ENCODE data around the gene DHRS1. TPM values are rescaled to one million over a fixed set of nuclear protein-coding genes. Genes with fewer than 3 reads are reported as not detected.

DHRS1 gene
- total RNA-seq, 2 experiments from 2014 or later: 14.7 to 14.9 TPM

DNA sequence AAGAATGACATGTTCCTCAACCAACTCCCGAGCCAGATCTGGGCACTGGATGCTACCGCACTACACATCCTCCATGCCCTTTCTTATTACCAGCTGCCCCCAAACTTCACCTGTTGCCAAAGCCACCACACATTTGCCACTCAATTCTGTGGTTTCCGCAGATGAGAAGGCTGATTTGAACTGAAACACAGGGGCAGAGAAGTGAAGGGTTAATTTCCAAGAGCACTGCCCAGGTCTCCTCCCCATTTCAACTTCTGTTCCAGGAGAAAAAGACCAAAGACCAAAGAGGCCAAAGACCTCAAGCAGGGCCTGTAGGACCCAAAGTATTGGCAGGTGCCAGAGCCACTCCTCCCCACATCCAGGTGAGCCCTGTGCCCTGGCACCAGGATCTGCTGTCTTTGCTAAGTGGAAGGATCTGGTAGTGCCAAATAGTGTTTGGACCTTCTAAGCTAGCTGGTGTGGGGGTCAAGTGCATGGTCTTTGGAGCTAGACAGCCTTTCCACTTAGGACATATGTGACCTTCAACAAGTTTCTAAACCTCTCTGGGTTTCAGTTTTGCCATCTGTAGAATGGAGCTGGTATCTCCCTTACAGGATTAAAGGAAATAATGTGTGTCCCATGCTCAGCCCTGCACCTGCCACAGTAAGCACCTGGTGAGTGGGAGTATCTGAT is 8.0 kb downstream of the DHRS1 start:
- peaks cover 34% of the 10 kb centered on the region for H3K4me1 Mint-ChIP-seq (ENCODE audit: low read depth)
- intact Hi-C loops (cut with micrococcal nuclease): no loop called here
- H3K4me3 Mint-ChIP-seq: no peak overlapping the region
- CTCF ChIA-PET: interaction anchor here (0.6 to 5.2 kb wide), 10 partner anchors 11 to 140 kb away, joined by 3 to 57 read pairs (median 12); partner anchors contain the start of genes CIDEB, LTB4R2, MDP1 and TINF2
- H3K27ac Mint-ChIP-seq: no peak overlapping the region
- H3K27me3 Mint-ChIP-seq: peaks cover 2% of the 10 kb centered on the region
- POLR2A ChIA-PET: interaction anchor here (1.2 to 1.6 kb wide), 2 partner anchors 44 to 49 kb away, joined by 4 to 7 read pairs; partner anchors contain the start of gene TINF2
- no peak for DNase-seq
- no peaks in the 10 kb centered on the region for H3K9me3 Mint-ChIP-seq
- peaks cover 31% of the 10 kb centered on the region for H3K36me3 Mint-ChIP-seq

DNA sequence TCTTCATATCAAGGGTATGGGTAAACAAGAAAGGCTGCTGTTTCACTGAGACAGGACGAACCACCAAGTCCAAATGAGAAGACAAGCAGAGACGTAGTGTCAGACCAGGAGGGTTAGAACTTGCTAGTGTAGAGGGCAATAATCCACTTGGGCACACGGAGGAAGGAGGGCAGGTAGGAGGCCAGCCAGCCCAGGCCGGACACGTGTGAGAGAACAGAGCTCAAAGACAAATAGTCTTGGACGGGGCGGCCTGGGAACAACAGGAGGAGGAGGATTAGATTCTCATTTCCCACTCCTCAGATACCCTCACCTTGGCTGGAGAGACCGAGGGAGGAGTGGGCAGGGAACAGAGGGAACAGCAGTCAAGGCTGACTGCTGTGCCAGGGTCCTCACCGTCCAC is 8.8 kb downstream of the DHRS1 start:
- Mint-ChIP-seq H3K27ac (no peak overlapping the region), H3K4me3 (no peak overlapping the region), H3K36me3 (peaks cover 25% of the 10 kb centered on the region), H3K27me3 (peaks cover 2% of the 10 kb centered on the region), H3K9me3 (no peaks in the 10 kb centered on the region), H3K4me1 (ENCODE audit: low read depth) (peaks cover 26% of the 10 kb centered on the region)
- DNase-seq: no peak
- POLR2A ChIA-PET: interaction anchor here (1.1 to 1.5 kb wide), 5 partner anchors 10 to 139 kb away, joined by 3 to 7 read pairs (median 4); partner anchors contain the start of genes CBLN3, CHMP4A, KHNYN and MDP1
- intact Hi-C loops (cut with micrococcal nuclease): no loop called here
- CTCF ChIA-PET: interaction anchor here (1.0 to 5.2 kb wide), 10 partner anchors 8 to 182 kb away, joined by 3 to 57 read pairs (median 12); partner anchors contain the start of genes CIDEB, DHRS1, NOP9 and RABGGTA

DNA sequence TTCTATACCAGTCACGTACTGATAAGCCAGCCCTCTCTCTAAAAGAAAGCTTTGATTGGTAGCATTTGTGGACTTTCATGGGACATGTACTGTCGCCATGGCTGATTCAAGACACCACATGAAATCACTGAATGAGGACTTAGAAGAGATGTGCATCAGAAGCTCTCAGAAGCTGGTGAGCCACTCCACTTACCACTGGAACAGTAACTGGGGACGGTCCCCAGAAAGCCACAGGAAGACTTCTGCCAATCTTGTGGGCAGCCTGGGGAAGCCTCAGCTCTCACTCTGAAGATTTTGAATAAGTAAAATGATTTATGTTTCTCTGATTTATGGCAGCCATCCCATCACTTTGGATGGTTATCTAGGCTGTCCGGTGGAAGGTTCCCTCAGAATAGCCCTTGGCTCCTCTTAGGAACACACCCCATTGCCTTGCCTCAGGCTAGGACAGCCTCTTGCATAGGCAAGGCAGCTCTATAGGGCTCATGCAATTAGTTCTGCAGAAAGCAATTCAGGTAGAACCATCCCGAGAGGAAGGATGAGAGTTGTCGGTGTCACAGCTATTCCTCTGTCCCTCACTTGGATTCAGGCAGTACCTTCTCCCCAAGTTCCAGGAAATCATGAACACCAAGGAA is 9.8 kb downstream of the DHRS1 start:
- DNase-seq: peak; percentile 90
- Mint-ChIP-seq H3K27ac (peak overlapping the region; percentile 8), H3K9me3 (no peaks in the 10 kb centered on the region), H3K27me3 (peaks cover 2% of the 10 kb centered on the region), H3K4me1 (ENCODE audit: low read depth) (peaks cover 25% of the 10 kb centered on the region), H3K36me3 (peaks cover 22% of the 10 kb centered on the region), H3K4me3 (no peak overlapping the region)
- CTCF ChIA-PET: interaction anchor here (1.0 to 5.2 kb wide), 12 partner anchors 9 to 181 kb away, joined by 3 to 57 read pairs (median 10); partner anchors contain the start of genes CIDEB, DHRS1, NOP9 and RABGGTA
- POLR2A ChIA-PET: interaction anchor here (0.8 to 2.1 kb wide), 11 partner anchors 9 to 143 kb away, joined by 3 to 15 read pairs (median 3); partner anchors contain the start of genes CBLN3, CHMP4A, KHNYN and MDP1
- intact Hi-C loops (cut with micrococcal nuclease): loop anchor here (1.0 to 2.0 kb wide), 4 partner anchors 8 to 47 kb away; partner anchors contain the start of gene TINF2

DNA sequence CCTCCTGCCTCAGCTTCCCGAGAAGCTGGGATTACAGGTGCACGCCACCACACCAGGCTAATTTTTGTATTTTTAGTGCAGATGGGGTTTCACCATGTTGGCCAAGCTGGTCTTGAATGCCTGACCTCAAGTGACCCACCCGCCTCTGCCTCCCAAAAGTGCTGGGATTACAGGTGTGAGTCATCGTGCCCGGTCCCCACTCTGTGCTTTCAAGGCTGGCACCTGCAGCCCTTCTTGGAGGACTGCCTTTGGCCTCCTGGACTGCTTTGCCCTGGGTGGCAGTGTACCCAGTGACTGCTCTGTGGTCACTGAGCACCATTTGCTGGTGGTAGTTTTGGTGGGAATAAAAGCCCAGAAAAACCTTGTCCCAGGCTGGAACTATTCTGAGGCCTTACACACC is 12.6 kb downstream of the DHRS1 start:
- intact Hi-C loops (cut with micrococcal nuclease): no loop called here
- Mint-ChIP-seq H3K27me3 (peaks cover 2% of the 10 kb centered on the region), H3K36me3 (peaks cover 19% of the 10 kb centered on the region), H3K9me3 (no peaks in the 10 kb centered on the region), H3K4me3 (no peak overlapping the region), H3K4me1 (ENCODE audit: low read depth) (peaks cover 25% of the 10 kb centered on the region), H3K27ac (no peak overlapping the region)
- ChIA-PET CTCF (interaction anchor here (1.0 kb wide), 1 partner anchor 44 kb away, joined by 3 read pairs; no protein-coding TSS in a partner anchor), POLR2A (no interaction called here)
- DNase-seq: no peak

DNA sequence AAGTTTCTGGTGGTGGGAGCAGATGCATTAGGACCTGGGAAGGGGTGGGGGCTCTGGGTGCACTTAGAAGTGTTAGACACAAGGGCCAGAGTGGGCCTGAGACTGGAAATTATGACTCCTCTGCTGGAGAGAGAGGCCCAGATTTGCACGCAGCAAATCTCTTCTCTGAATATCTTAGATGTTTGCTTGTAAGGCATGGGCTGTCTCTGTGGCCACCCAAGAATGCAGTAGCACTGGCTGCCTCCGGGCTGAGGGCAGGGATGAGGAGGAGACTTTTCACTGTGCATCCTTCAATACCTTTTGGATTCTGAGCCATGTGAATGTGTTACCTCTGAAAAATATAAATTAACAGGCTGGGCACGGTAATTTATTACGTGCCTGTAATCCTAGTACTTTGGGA is 14.2 kb downstream of the DHRS1 start:
- intact Hi-C loops (cut with micrococcal nuclease): no loop called here
- Mint-ChIP-seq H3K4me3 (no peak overlapping the region), H3K36me3 (peaks cover 5% of the 10 kb centered on the region), H3K27me3 (no peaks in the 10 kb centered on the region), H3K9me3 (no peaks in the 10 kb centered on the region), H3K4me1 (ENCODE audit: low read depth) (peaks cover 20% of the 10 kb centered on the region), H3K27ac (no peak overlapping the region)
- CTCF ChIA-PET: interaction anchor here (6.7 kb wide), 1 partner anchor 13 kb away, joined by 66 read pairs; the partner anchor contains the start of genes DHRS1 and NOP9
- no peak for DNase-seq
- POLR2A ChIA-PET: no interaction called here

DNA sequence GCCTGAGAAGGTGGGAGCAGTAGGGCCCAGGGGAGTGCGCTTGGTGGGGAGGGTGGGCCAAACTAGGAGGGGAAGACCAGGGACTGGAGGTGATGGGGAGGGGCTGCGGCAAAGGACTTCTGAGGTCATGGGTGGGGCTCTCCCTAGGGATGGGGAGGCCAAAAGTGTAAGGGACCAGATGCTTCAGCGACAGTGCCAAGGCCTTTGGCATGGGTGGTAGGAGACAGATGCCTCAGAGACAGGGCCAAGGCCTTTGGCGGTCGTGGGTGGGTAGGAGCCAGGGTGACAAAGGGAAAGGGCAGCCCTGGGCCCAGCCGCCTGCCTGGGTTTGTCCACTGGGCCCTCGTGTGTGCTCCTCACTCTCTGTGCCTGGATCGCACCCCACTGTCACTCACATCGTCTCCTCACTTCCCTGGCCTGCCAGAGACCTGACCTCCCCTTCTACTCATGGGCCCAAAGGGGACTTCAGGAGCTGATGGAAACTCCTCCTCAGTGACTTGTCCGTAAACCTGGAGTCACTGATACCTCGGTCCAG is 15.0 kb downstream of the DHRS1 start:
- H3K9me3 Mint-ChIP-seq: no peaks in the 10 kb centered on the region
- ChIA-PET POLR2A (no interaction called here), CTCF (interaction anchor here (6.7 kb wide), 1 partner anchor 14 kb away, joined by 66 read pairs; the partner anchor contains the start of genes DHRS1 and NOP9)
- H3K4me3 Mint-ChIP-seq: no peak overlapping the region
- peaks cover 20% of the 10 kb centered on the region for H3K4me1 Mint-ChIP-seq (ENCODE audit: low read depth)
- intact Hi-C loops (cut with micrococcal nuclease): no loop called here
- no peak for DNase-seq
- no peak overlapping the region for H3K27ac Mint-ChIP-seq
- no peaks in the 10 kb centered on the region for H3K27me3 Mint-ChIP-seq
- peaks cover 3% of the 10 kb centered on the region for H3K36me3 Mint-ChIP-seq

DNA sequence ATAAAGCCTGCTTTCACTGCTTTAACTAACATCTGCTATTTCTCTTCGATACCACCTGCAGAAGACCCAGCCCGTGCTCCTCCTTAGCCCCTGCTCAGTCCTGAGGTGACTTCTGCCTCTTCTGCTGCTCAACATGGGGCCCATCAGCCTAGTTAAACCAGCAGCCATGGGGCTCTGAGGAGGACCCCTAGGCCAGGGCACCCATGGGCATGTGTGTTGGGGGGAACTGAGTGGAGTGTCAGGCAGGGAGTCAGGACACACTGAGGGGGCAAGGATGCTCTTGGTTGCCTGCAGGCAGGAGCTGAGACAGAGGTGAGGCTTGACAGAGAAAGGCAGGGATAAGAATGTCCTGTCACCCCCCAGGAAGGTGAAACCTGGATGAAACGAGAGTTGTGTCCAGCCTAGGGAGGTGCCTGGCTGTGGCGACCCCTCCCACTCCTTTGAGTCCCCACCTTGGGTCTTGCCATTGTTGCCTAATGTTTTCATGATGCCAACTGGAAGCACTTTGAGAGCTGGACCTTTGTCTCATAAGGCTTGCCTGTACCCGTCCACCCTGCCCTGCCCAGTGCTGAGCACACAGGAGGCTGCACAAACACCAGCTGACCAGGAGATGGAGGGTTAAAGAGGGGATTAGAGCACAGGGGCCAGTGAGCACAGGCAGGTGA is 15.7 kb downstream of the DHRS1 start:
- POLR2A ChIA-PET: interaction anchor here (1.7 kb wide), 1 partner anchor 37 kb away, joined by 4 read pairs; no protein-coding TSS in a partner anchor
- Mint-ChIP-seq H3K27me3 (no peaks in the 10 kb centered on the region), H3K9me3 (no peaks in the 10 kb centered on the region), H3K4me3 (no peak overlapping the region), H3K4me1 (ENCODE audit: low read depth) (peaks cover 20% of the 10 kb centered on the region), H3K36me3 (peaks cover 3% of the 10 kb centered on the region), H3K27ac (no peak overlapping the region)
- intact Hi-C loops (cut with micrococcal nuclease): no loop called here
- no peak for DNase-seq
- CTCF ChIA-PET: interaction anchor here (1.0 to 6.7 kb wide), 3 partner anchors 15 to 40 kb away, joined by 4 to 66 read pairs (median 4); partner anchors contain the start of genes CIDEB, DHRS1 and NOP9

DNA sequence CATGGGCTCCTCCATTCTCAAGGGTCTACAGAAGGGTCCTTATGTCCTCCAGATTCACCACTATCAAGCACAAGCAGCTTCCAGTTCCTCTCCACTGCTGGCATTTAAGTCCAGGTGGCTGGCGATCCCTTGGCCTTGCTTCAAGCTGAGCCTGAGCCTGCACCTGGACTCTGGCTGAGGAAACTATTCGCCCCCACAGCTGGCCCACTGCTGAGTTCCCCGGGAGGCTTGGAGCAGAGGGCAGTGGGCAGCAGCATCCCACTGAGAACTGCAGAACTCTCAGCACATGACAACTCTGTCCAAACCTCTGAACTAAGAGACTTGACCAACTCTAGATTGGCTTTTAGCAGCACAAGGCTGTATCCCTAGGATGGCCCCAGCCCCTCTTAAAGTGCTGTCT is 16.8 kb downstream of the DHRS1 start:
- intact Hi-C loops (cut with micrococcal nuclease): no loop called here
- no peak overlapping the region for H3K27ac Mint-ChIP-seq

DNA sequence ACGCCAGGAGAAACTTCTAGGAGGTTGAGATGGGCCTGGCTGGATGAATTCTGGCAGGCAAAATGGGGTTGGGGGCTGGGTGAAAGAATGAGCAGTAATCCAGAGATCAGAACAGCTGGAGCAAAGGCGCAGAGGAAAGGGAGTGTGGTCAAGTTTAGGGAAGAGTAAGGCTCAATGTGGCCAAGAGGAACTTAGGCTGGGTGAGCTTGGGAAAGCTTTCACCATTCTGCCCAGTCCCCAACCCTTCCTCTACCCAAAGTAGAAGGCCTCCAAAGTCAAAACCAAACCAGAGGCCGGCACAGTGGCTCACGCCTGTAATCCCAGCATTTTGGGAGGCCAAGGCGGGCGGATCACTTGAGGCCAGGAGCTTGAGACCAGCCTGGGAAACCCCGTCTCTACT is 17.9 kb downstream of the DHRS1 start:
- Mint-ChIP-seq H3K27ac (no peak overlapping the region), H3K4me3 (no peak overlapping the region), H3K4me1 (ENCODE audit: low read depth) (peaks cover 38% of the 10 kb centered on the region), H3K9me3 (no peaks in the 10 kb centered on the region), H3K36me3 (peaks cover 3% of the 10 kb centered on the region), H3K27me3 (no peaks in the 10 kb centered on the region)
- POLR2A ChIA-PET: interaction anchor here (1.1 kb wide), 1 partner anchor 9 kb away, joined by 5 read pairs; no protein-coding TSS in a partner anchor
- intact Hi-C loops (cut with micrococcal nuclease): no loop called here
- CTCF ChIA-PET: interaction anchor here (1.6 to 6.7 kb wide), 4 partner anchors 9 to 38 kb away, joined by 3 to 66 read pairs (median 24); partner anchors contain the start of genes CIDEB, DHRS1 and NOP9
- no peak for DNase-seq

More for the DNA sequence above, 16.8 kb downstream of the DHRS1 start:
- no peak for DNase-seq
- Mint-ChIP-seq H3K27me3 (no peaks in the 10 kb centered on the region), H3K36me3 (peaks cover 3% of the 10 kb centered on the region), H3K4me3 (no peak overlapping the region), H3K4me1 (ENCODE audit: low read depth) (peaks cover 29% of the 10 kb centered on the region), H3K9me3 (no peaks in the 10 kb centered on the region)
- POLR2A ChIA-PET: interaction anchor here (0.6 to 1.7 kb wide), 2 partner anchors 16 to 36 kb away, joined by 3 to 4 read pairs; no protein-coding TSS in a partner anchor
- CTCF ChIA-PET: interaction anchor here (1.0 to 6.7 kb wide), 4 partner anchors 16 to 40 kb away, joined by 3 to 66 read pairs (median 4); partner anchors contain the start of genes CIDEB, DHRS1 and NOP9

DNA sequence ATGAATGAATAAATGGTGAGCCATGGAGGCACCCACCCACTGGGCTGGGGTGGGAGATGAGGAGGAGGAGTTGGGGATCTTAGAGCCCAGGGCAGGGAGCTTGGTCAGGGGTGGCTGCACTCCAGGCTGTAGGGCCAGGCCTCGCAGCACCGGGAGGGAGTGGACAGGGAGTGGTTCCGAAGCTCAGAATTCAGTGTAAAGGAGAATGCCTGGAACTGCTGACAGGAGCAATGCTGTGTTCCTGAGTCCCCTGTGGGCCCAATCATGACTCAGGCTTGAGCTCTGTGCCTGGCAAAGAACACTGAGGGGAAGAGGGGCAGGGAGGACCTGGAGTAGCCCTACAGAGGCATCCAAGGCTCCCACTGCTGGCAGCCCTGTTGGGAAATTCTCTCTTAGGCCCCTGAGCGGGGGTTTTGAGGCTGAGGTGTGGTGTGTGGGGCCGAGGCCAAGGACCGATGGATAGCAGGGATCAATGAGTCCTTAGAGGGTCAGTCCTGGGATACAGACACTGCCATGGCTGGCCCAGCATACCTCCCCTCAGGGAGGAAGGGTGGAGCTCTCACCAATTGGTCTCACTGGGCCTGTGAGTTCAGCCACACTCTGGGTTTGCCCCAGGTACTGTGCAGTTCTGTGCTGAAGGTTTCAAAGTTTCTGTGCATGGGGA is 18.7 kb downstream of the DHRS1 start:
- DNase-seq: no peak
- H3K4me1 Mint-ChIP-seq (ENCODE audit: low read depth): peaks cover 38% of the 10 kb centered on the region
- ChIA-PET POLR2A (interaction anchor here (1.1 to 1.4 kb wide), 3 partner anchors 9 to 39 kb away, joined by 4 to 5 read pairs (median 5); partner anchors contain the start of gene TINF2), CTCF (interaction anchor here (0.9 to 6.7 kb wide), 9 partner anchors 9 to 53 kb away, joined by 3 to 66 read pairs (median 10); partner anchors contain the start of genes CIDEB, DHRS1, NOP9 and RABGGTA)
- no peaks in the 10 kb centered on the region for H3K27me3 Mint-ChIP-seq
- H3K9me3 Mint-ChIP-seq: no peaks in the 10 kb centered on the region
- no peak overlapping the region for H3K4me3 Mint-ChIP-seq
- intact Hi-C loops (cut with micrococcal nuclease): no loop called here
- no peak overlapping the region for H3K27ac Mint-ChIP-seq
- peaks cover 3% of the 10 kb centered on the region for H3K36me3 Mint-ChIP-seq
